RWPE2 (cell line): ENCODE measurements around the gene CPB1.

ENCODE experiments used
- ATAC-seq: fragments of 200-7000 bp; cut with Tn5 transposase; 3 replicates; pipeline ENCODE4 v1.9.1; 2021; ENCODE audit warnings: low read depth
- DNase-seq: peaks from one replicate; pipeline ENCODE4 v3.0.0-alpha.2; 2020; ENCODE audit warnings: low spot score
- H3K27ac ChIP-seq: fragments of 450-650 bp; 2 replicates; pipeline ENCODE4 v1.5.1; 2017; ENCODE audit warnings: mild to moderate bottlenecking; ENCODE audit not compliant: poor library complexity, severe bottlenecking
- H3K27me3 ChIP-seq: fragments of 250-450 bp; sonication (Bioruptor Pico); 2 replicates; pipeline ENCODE4 v1.5.1; 2021; ENCODE audit warnings: mild to moderate bottlenecking, moderate library complexity; ENCODE audit not compliant: insufficient read depth, poor library complexity, severe bottlenecking
- H3K36me3 ChIP-seq: fragments of 250-450 bp; sonication (Bioruptor Pico); 2 replicates; pipeline ENCODE4 v1.5.1; 2020; ENCODE audit warnings: low read depth, mild to moderate bottlenecking, moderate library complexity
- H3K4me1 ChIP-seq: fragments of 250-450 bp; sonication (Bioruptor Pico); 2 replicates; pipeline ENCODE4 v1.5.1; 2021; ENCODE audit warnings: mild to moderate bottlenecking, moderate library complexity; ENCODE audit not compliant: insufficient read depth, poor library complexity, severe bottlenecking
- H3K4me3 ChIP-seq: fragments of 250-450 bp; sonication (Bioruptor Pico); 2 replicates; pipeline ENCODE4 v1.5.1; 2021; ENCODE audit warnings: mild to moderate bottlenecking, moderate library complexity; ENCODE audit not compliant: severe bottlenecking
- H3K9me3 ChIP-seq: fragments of 250-450 bp; sonication (Bioruptor Pico); 2 replicates; pipeline ENCODE4 v1.5.1; 2021; ENCODE audit warnings: mild to moderate bottlenecking, moderate library complexity; ENCODE audit not compliant: severe bottlenecking
- TF ChIP-seq, protein P1 (sequence below): fragments of 450-650 bp; IDR thresholded peaks from one replicate; pipeline ENCODE4 v1.5.1; 2017; ENCODE audit warnings: mild to moderate bottlenecking, moderate library complexity; ENCODE audit not compliant: poor library complexity, severe bottlenecking

CPB1 gene

GRCh38 chr3:148865049-148865448 lies 37.4 kb downstream of the CPB1 start, which contains the start of gene CPA3:
TSS of gene CPA3 (plus strand) at chr3:148865296. CDS start at chr3:148865308, 12 bp downstream.
- no peaks in the 10 kb centered on the region for H3K36me3 ChIP-seq
- no peaks in the 10 kb centered on the region for H3K4me1 ChIP-seq
- TF ChIP-seq, protein P1, sequence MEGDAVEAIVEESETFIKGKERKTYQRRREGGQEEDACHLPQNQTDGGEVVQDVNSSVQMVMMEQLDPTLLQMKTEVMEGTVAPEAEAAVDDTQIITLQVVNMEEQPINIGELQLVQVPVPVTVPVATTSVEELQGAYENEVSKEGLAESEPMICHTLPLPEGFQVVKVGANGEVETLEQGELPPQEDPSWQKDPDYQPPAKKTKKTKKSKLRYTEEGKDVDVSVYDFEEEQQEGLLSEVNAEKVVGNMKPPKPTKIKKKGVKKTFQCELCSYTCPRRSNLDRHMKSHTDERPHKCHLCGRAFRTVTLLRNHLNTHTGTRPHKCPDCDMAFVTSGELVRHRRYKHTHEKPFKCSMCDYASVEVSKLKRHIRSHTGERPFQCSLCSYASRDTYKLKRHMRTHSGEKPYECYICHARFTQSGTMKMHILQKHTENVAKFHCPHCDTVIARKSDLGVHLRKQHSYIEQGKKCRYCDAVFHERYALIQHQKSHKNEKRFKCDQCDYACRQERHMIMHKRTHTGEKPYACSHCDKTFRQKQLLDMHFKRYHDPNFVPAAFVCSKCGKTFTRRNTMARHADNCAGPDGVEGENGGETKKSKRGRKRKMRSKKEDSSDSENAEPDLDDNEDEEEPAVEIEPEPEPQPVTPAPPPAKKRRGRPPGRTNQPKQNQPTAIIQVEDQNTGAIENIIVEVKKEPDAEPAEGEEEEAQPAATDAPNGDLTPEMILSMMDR, result no peak
- no peaks in the 10 kb centered on the region for H3K27me3 ChIP-seq
- DNase-seq (no peak), ATAC-seq (no peak)
- no peaks in the 10 kb centered on the region for H3K9me3 ChIP-seq
- no peak within 1 kb of the TSS for H3K4me3 ChIP-seq
- H3K27ac ChIP-seq, result no peak within 1 kb of the TSS

- TF ChIP-seq, protein P1, result no peak
- Histone ChIP-seq H3K9me3 (no peaks in the 10 kb centered on the region), H3K27ac (no peak overlapping the region), H3K36me3 (no peaks in the 10 kb centered on the region), H3K4me3 (no peak overlapping the region), H3K4me1 (no peaks in the 10 kb centered on the region), H3K27me3 (no peaks in the 10 kb centered on the region)
- no peak for DNase-seq
- no peak for ATAC-seq
These were observed 38.6 kb downstream of the CPB1 start for GRCh38 chr3:148866261-148866660.

GRCh38 chr3:148873270-148873927 lies 45.8 kb downstream of the CPB1 start:
- no peak overlapping the region for H3K27ac ChIP-seq
- H3K27me3 ChIP-seq, result no peaks in the 10 kb centered on the region
- DNase-seq, result no peak
- no peaks in the 10 kb centered on the region for H3K36me3 ChIP-seq
- H3K4me1 ChIP-seq, result no peaks in the 10 kb centered on the region
- ATAC-seq, result no peak
- TF ChIP-seq, protein P1, result no peak
- no peaks in the 10 kb centered on the region for H3K9me3 ChIP-seq
- no peak overlapping the region for H3K4me3 ChIP-seq

DNA sequence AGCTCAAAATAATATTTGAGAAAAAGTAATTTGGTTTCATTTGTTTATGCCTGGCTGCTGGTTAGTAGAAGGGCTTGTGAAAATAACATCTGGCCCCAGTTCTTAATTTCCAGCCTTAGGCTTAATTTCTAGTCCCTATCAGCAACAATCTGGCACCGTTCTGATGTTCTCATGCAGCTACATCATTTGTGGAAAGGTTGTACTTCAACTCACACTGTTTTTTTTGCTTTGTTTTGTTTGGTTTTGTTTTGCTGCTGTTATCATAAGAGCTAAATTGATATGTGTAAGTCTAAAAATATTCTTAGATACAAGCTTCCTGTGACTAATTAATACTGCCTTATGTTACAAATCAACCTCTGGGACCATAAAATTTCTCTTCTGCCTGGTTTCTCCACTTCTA lies 46.4 kb downstream of the CPB1 start:
- DNase-seq, result no peak
- Histone ChIP-seq H3K36me3 (no peaks in the 10 kb centered on the region), H3K27ac (no peak overlapping the region), H3K9me3 (no peaks in the 10 kb centered on the region), H3K27me3 (no peaks in the 10 kb centered on the region), H3K4me1 (no peaks in the 10 kb centered on the region), H3K4me3 (no peak overlapping the region)
- ATAC-seq, result no peak
- TF ChIP-seq, protein P1, result no peak

- Histone ChIP-seq H3K4me1 (no peaks in the 10 kb centered on the region), H3K27ac (no peak overlapping the region), H3K4me3 (no peak overlapping the region), H3K27me3 (no peaks in the 10 kb centered on the region), H3K36me3 (no peaks in the 10 kb centered on the region), H3K9me3 (no peaks in the 10 kb centered on the region)
- DNase-seq, result no peak
- TF ChIP-seq, protein P1, result no peak
- ATAC-seq, result no peak
These were observed 50.5 kb downstream of the CPB1 start for GRCh38 chr3:148878095-148878494.
